Dermis blood vessel endothelial cell (primary cell): ENCODE results near the gene LSM14A. TPM values are rescaled to one million over a fixed set of nuclear protein-coding genes. Genes with fewer than 3 reads are reported as not detected.
A peak's percentile ranks its signal among the peaks of the same experiment; 100 is the strongest.
"Not testable (repeated sequence)": the region's sequence is repeated elsewhere in the genome, so short reads cannot be mapped to it uniquely, and the experiment has no call there.

Experiments
- DNase-seq: peaks from one replicate; pipeline ENCODE4 v3.0.0; 2010
- total RNA-seq: library from RNA; depleted of rRNA; stranded (reverse); fragments of >200 nt; gene quantifications from 2 replicates; pipeline ENCODE4 v1.2.3, GENCODE V29; 2014

The LSM14A gene
- total RNA-seq, 1 donor from 2014 or later: 62.8 TPM

GRCh38 chr19:34232566-34233481 is 60.5 kb downstream of the LSM14A start:
- peak; percentile 86 for DNase-seq

DNA sequence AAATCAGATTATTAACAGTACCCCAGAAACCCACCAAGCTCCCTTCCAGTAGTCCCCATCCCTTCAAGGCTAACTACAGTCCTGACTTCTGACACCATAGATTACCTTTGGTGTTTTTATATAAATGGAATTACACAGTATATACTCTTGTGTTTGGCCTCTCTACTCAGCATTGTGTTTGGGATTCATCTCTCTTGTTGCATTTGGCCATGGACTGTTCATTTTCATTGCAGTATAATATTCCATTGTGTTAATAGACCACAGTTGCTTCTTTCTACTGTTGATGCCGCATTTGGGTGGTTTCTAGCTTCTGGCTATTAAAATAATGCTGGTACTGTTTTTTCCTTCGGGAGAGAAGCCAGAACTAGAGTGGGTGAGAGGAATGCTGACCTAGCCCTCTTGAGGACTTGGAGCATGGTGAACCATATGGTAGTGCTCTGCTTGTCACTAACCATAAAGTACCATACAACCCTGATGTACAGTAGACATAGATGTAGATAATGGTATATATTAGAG is 63.2 kb downstream of the LSM14A start:
- DNase-seq: no peak

- no peak for DNase-seq
Measured at GRCh38 chr19:34236035-34236987, 64.0 kb downstream of the LSM14A start.

GRCh38 chr19:34237283-34237682 is 65.0 kb downstream of the LSM14A start:
- DNase-seq: no peak

DNA sequence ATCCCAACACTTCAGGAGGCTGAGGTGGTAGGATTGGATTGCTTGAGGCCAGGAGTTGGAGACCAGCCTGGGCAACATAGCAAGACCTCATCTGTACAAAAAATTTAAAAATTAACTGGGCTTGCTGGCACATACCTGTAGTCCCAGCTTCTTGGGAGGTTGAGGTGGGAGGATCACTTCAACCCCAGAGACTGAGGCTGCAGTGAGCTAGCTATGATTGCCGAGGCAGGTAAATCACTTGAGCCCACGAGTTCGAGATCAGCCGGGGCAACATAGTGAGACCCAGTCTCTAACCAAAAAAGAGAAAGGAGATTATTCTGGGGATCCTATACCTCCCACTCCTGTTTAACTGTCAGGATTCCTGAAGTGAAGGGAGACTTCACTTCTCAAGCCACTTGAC is 65.6 kb downstream of the LSM14A start:
- DNase-seq: no peak

- DNase-seq: peak; percentile 40
Measured at GRCh38 chr19:34241513-34242337, 69.4 kb downstream of the LSM14A start.

DNA sequence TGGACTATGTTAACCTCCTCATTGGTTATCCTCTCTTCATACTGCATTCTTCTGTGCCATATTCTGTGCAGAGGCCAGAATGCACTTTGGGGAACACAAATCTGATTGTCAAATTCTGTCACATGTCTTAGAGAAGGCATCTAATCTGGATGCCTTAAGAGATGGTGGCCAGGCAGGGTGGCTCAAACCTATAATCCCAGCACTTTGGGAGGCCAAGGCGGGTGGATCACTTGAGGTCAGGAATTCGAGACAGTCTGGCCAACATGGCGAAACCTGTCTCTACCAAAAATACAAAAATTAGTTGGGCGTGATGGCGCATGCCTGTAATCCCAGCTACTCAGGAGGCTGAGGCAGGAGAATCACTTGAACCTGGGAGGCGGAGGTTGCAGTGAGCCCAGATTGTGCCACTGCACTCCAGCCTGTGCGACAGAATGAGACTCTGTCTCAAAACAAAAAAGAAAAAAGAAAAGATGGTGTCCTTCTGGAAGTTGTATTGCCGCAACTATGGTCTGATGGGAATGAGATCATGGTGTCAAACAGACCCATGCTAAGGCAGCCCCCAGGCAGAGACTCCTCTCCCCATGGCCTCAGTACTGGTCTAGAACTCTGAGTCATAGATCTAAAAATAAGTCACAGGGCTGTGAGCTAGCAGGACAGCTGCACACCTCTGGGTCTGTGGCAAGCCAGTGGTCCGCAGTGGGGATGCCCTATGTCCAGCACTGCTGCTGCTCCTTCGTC is 71.0 kb downstream of the LSM14A start:
- not testable (repeated sequence) for DNase-seq

- DNase-seq: no peak
Measured at GRCh38 chr19:34243876-34244578, 71.7 kb downstream of the LSM14A start.

DNA sequence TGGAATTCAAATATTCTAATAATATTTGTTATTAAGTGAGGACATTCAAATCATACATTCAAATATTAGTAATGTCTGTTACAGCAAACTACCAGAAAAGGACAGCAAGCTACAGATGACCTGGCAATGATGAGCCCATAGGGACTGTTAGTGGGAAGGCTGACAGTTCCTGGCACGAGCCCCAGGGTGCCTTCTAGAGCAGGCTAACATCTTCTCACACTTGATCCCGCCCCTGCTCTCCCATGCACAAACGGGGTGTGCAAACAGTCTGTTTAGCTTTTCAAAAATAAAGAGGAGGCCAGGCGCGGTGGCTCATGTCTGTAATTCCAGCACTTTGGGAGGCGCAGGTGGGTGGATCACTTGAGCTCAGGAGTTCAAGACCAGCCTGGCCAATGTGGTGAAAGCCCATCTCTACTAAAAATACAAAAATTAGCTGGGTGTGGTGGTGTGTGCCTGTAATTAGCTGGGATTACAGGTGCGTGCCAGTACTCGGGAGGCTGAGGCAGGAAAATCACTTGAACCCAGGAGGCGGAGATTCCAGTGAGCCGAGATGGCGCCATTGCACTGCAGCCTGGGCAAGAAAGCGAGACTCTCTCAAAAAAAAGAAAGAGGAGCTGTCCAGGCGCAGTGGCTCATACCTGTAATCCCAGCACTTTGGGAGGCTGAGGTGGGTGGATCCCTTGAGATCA is 72.5 kb downstream of the LSM14A start:
- DNase-seq: no peak

GRCh38 chr19:34246340-34246739 is 74.0 kb downstream of the LSM14A start:
- no peak for DNase-seq

DNA sequence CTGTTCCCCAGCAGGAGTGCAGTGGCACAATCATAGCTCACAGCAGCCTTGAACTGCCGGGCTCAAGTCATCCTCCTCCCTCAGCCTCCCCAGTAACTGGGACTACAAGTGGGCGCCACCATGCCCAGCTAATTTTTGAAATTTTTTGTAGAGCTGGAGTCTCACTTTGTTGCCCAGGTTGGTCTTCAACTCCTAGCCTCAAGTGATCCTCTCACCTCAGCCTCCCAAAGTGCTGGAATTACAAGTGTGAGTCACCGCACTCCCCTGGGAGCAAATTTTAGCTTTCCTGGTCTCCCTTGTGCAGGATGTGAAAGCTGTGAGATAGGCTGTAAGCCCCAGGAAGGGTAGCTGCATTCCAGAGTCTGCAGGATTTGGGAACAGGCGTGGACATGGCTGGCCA is 76.6 kb downstream of the LSM14A start:
- no peak for DNase-seq

- DNase-seq: not testable (repeated sequence)
Measured at GRCh38 chr19:34253167-34253566, 80.9 kb downstream of the LSM14A start.

- not testable (repeated sequence) for DNase-seq
Measured at GRCh38 chr19:34253681-34254045, 81.4 kb downstream of the LSM14A start.

DNA sequence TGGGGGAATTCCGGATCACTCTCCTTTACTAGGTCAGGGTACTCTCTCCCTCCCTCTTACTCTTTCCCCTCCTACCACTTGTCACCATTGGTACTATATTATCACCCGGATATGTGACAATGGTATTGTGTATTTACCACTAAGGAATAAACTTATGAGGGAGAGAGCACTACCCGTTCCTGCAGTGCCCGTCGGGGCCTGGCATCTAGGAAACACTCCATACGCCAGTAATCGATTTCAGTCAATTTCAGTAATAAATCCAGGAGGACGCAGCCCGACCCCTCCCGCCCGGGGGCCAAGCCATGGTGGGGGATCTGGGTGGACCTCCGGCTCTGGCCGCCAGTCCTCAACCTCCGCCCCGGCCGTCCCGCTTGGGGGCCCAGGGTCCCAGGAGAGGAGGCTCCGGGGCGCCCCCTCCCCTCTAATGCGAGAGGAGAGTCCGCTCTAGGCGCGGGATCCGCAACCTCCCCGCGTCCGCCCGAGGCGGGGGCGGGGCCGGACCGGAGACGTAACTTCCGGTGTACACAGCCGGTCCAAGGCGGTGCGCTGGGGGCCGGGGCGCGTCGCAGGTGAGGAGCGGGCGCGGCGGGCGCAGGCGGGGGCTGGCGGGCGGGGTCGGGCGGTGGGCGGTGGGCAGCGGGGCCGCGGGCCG is 81.9 kb downstream of the LSM14A start, which contains the start of gene GARRE1:
Gene GARRE1, plus strand, starts transcription at position 509 of the 652 bp plus-strand sequence. CDS start 45,920 bp downstream, outside the sequence.
- DNase-seq: peak; percentile 81

DNA sequence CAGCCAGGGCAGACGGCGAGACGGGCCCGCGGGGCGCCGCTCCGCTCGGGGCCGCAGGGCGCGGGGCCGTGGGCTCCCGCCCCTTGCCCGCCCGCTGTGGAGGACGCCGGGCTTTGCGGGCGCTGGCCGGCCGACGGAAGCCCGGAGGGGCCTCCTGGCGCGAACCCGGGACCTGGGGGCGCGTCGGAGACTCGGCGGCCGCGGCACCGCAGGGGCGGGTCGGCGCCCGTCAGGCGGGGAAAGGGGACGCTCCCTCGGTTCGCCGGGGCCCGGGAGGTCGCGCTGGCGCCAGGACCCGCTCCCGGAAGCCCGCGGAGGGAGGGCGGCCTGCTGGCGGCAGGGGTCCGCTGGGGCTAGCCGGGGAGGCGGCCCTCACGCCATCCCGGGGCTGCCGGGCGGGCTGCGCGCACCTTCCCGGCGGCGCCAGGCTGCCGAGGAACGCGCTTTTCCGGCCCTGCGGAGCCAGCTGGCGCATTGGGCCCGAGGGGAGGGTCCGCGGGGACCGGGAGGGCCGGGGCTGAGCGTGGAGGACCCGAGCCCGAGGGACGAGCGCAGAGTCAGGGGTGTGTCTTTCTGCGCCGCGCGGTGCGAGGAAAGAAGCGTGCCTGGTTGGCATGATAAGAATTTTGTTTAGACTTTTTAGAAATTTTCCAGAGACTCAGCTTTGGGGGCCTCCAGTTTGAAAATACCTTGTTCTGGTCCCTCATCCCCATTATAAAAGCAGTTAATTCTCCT is 82.6 kb downstream of the LSM14A start:
- DNase-seq: peak; percentile 56

DNA sequence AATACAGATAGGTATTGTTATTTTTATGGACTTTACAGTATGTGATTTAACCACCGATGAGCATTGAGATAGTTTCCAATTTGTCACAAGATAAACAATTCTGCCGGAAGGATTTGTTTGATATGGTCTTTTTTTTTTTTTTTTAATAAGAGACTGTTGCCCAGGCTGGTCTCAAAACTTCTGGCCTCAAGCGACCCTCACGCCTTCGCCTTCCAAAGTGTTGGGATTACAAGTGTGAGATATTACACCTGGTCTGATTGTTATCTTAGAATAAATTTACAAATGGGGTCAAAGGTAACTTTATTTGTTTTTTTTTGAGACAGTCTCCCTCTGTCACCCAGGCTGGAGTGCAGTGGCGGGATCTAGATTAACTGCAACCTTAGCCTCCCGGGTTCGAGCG is 83.2 kb downstream of the LSM14A start:
- no peak for DNase-seq

DNA sequence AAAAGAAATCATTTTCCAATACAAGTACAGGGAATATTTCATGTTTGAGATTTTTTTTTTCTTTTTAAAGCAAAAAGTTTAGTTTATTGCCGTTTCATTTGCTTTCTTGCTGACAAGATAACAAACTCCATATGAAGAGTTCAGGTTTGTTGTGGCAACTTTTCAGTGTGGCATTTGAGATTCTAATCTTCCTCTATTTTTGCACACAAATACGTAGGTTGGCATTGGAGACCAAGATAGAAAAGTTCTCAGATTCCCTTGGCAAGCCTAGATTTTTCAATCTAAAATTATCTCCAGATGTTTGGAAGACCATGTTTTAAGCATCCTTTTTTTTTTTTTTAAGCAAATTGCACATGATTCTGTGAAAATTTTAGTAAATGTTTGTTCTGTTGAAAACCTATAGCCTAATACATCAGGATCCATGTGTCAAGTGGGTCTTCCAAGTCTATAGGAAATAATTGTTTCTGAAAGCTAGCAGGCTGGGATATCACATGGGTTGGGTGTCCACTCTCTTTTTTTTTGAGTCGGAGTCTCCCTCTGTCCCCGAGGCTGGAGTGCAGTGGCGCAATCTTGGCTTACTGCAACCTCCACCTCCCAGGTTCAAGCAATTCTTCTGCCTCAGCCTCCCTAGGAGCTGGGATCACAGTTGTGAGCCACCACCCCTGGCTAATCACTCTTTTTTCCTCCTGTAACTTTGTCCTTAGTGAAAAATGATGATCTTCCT is 84.7 kb downstream of the LSM14A start:
- DNase-seq: no peak

DNA sequence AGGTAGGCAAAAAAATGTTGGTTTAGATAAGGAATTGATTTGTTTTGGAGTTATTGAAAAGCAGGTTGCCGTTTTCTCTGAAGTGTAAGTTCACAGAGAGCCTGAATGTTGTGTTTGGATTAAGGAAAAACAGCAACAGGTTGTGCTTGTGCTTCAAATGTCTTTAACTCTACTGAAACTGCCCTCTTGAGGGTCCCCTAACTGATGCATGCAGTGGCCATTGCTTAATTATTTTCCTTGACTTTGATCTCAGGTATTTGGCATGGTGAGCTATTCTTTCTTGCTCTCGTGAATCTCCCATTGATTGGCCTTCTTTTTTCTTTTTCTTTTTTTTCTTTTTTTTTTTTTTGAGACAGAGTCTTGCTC is 85.2 kb downstream of the LSM14A start:
- no peak for DNase-seq
